Measurements from ENCODE around the gene SSB.

The SSB gene

DNA sequence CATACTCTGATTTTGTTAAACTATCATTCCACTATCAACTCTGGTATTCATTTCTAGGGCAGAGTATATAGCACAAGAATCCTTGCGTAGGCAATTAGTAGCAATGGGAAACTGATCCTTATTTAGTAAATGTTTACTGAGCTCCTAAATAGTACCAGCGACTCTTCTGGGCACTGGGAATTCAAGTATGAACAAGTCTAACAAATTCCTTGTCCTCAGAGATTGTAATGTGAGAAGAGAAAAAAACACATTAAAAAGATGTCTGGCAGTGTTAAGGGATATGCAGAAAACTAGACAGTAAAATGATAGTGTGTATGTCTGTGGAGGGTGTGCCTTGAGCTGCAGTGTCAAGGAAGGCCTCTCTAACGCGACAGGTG, 25.3 kb downstream of the SSB start:
- no peak for TF ChIP-seq EZH2 (IDR thresholded peaks at IDR 0.05; ENCODE audit: borderline replicate concordance, low read depth, low read length, severe bottlenecking)
- no peak for TF ChIP-seq CTCF (IDR thresholded peaks at IDR 0.05; ENCODE audit: borderline replicate concordance, extremely low read depth, low read length, poor library complexity, severe bottlenecking)
- DNase-seq (no peak), ATAC-seq (ENCODE audit: insufficient read depth, low read depth) (peak; percentile 8; the same call in 2 of the 3 replicates)
- H3K27ac ChIP-seq (ENCODE audit: low read length) = peak overlapping the region; percentile 67; the same call in 1 of the 2 replicates
- no peaks in the 10 kb centered on the region for H3K9me3 ChIP-seq (ENCODE audit: insufficient read depth, low read length, severe bottlenecking)
- H3K27me3 ChIP-seq (ENCODE audit: insufficient read depth, low read length, poor library complexity) = no peaks in the 10 kb centered on the region
- peaks cover 46% of the 10 kb centered on the region for H3K4me1 ChIP-seq (ENCODE audit: insufficient read depth, low read length)
- H2AFZ ChIP-seq (ENCODE audit: low read depth, low read length) = peak overlapping the region; percentile 87
- H3K4me2 ChIP-seq (ENCODE audit: insufficient read depth, low read length) = peak overlapping the region; percentile 97
- peaks cover 25% of the 10 kb centered on the region for H3K36me3 ChIP-seq (ENCODE audit: insufficient read depth, low read length)
- H3K79me2 ChIP-seq (ENCODE audit: insufficient read depth, low read length) = peaks cover 60% of the 10 kb centered on the region
- peaks cover 12% of the 10 kb centered on the region for H4K20me1 ChIP-seq (ENCODE audit: insufficient read depth, low read length)
- H3K9ac ChIP-seq (ENCODE audit: low read depth, low read length) = peak overlapping the region; percentile 71
- H3K4me3 ChIP-seq (ENCODE audit: low read depth in 1 of 2, low read length in 2 of 2) = peak overlapping the region; percentile 59 to 65

GRCh38 chr2:169824373-169825333, 26.0 kb downstream of the SSB start, which contains the start of gene METTL5:
TSS of gene METTL5 (minus strand) at chr2:169824905. CDS start at chr2:169824597, 308 bp downstream.
- Histone ChIP-seq H3K9ac (ENCODE audit: low read depth, low read length) (peak within 1 kb of the TSS; percentile 71), H3K27me3 (ENCODE audit: insufficient read depth, low read length, poor library complexity) (no peaks in the 10 kb centered on the region), H4K20me1 (ENCODE audit: insufficient read depth, low read length) (peaks cover 12% of the 10 kb centered on the region), H3K4me3 (ENCODE audit: low read depth in 1 of 2, low read length in 2 of 2) (peak within 1 kb of the TSS; percentile 59 to 65), H3K4me2 (ENCODE audit: insufficient read depth, low read length) (peak within 1 kb of the TSS; percentile 97), H3K79me2 (ENCODE audit: insufficient read depth, low read length) (peaks cover 67% of the 10 kb centered on the region), H3K36me3 (ENCODE audit: insufficient read depth, low read length) (peaks cover 20% of the 10 kb centered on the region; the same call in 1 of the 2 replicates), H2AFZ (ENCODE audit: low read depth, low read length) (peak within 1 kb of the TSS; percentile 87), H3K27ac (ENCODE audit: low read length) (peak within 1 kb of the TSS; percentile 67), H3K4me1 (ENCODE audit: insufficient read depth, low read length) (peaks cover 51% of the 10 kb centered on the region), H3K9me3 (ENCODE audit: insufficient read depth, low read length, severe bottlenecking) (no peaks in the 10 kb centered on the region)
- TF ChIP-seq CTCF (IDR thresholded peaks at IDR 0.05; ENCODE audit: borderline replicate concordance, extremely low read depth, low read length, poor library complexity, severe bottlenecking) = peak; percentile 94
- no peak for TF ChIP-seq EZH2 (IDR thresholded peaks at IDR 0.05; ENCODE audit: borderline replicate concordance, low read depth, low read length, severe bottlenecking)
- ATAC-seq (ENCODE audit: insufficient read depth, low read depth) (peak; percentile 69), DNase-seq (peak; percentile 79)

DNA sequence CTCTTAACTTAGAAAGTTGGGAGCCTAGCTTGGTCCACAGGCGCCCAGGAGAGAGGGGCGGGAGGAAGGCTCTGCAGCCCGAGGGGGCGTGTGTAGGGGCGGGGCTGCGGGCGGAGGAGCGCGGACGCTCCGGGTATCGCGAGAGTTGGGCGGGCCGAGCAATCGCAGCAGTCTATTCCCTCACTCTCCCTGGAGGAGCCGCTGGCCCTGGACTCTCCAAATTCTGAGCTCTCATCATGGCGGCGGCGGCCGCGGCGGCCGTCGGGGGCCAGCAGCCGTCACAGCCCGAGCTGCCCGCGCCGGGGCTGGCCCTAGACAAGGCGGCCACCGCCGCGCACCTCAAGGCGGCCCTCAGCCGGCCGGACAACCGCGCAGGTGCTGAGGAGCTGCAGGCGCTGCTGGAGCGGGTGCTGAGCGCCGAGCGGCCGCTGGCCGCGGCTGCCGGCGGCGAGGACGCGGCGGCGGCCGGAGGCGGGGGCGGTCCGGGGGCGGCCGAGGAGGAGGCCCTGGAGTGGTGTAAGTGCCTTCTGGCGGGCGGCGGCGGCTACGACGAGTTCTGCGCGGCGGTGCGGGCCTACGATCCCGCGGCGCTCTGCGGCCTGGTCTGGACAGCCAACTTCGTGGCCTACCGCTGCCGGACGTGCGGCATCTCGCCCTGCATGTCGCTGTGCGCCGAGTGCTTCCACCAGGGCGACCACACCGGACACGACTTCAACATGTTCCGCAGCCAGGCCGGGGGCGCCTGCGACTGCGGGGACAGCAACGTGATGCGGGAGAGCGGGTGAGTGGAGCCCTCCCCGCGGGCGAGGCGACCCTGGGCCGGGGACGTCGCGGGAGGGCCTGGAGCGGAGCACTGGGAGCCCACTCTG, 28.8 kb downstream of the SSB start, which contains the start of gene UBR3:
UBR3 (plus strand) TSS at position 183 of the 869 bp plus-strand sequence; CDS start at position 237, 54 bp downstream.
- H3K9ac ChIP-seq (ENCODE audit: low read depth, low read length) = peak within 1 kb of the TSS; percentile 75
- H3K4me2 ChIP-seq (ENCODE audit: insufficient read depth, low read length) = peak within 1 kb of the TSS; percentile 70
- peak within 1 kb of the TSS; percentile 62 to 97; a peak in 3 of 4 replicates for H3K4me3 ChIP-seq (ENCODE audit: low read depth in 1 of 2, low read length in 2 of 2)
- H3K4me1 ChIP-seq (ENCODE audit: insufficient read depth, low read length) = peaks cover 43% of the 10 kb centered on the region
- H2AFZ ChIP-seq (ENCODE audit: low read depth, low read length) = peak within 1 kb of the TSS; percentile 79
- H3K9me3 ChIP-seq (ENCODE audit: insufficient read depth, low read length, severe bottlenecking) = no peaks in the 10 kb centered on the region
- TF ChIP-seq EZH2 (IDR thresholded peaks at IDR 0.05; ENCODE audit: borderline replicate concordance, low read depth, low read length, severe bottlenecking) (no peak), CTCF (IDR thresholded peaks at IDR 0.05; ENCODE audit: borderline replicate concordance, extremely low read depth, low read length, poor library complexity, severe bottlenecking) (no peak)
- peak; percentile 82 for ATAC-seq (ENCODE audit: insufficient read depth, low read depth)
- H3K79me2 ChIP-seq (ENCODE audit: insufficient read depth, low read length) = peaks cover 76% of the 10 kb centered on the region
- DNase-seq = peak; percentile 92
- peaks cover 8% of the 10 kb centered on the region; the same call in 1 of the 2 replicates for H3K36me3 ChIP-seq (ENCODE audit: insufficient read depth, low read length)
- H3K27me3 ChIP-seq (ENCODE audit: insufficient read depth, low read length, poor library complexity) = no peaks in the 10 kb centered on the region
- H3K27ac ChIP-seq (ENCODE audit: low read length) = peak within 1 kb of the TSS; percentile 67
- peaks cover 15% of the 10 kb centered on the region for H4K20me1 ChIP-seq (ENCODE audit: insufficient read depth, low read length)
